SK-N-SH (cell line): ENCODE data around the gene PHC2.
"Not testable (repeated sequence)": the region's sequence is repeated elsewhere in the genome, so short reads cannot be mapped to it uniquely, and the experiment has no call there.

ENCODE experiments used
- MAX ChIP-seq: IDR thresholded peaks from 2 replicates; pipeline ENCODE4 v1.4.0; 2012; ENCODE audit warnings: low read depth
- POLR2AphosphoS5 ChIP-seq: IDR thresholded peaks from 2 replicates; pipeline ENCODE4 v1.6.1; 2012; ENCODE audit warnings: low read depth, low read length
- RAD21 ChIP-seq: IDR thresholded peaks from 2 replicates; pipeline ENCODE4 v1.6.1; 2012; ENCODE audit warnings: mild to moderate bottlenecking, low read length
- RCOR1 ChIP-seq: fragments of 150-350 bp; IDR thresholded peaks from 2 replicates; pipeline ENCODE4 v1.6.1; 2017; ENCODE audit warnings: antibody characterized with exemption, low read length
- TAF1 ChIP-seq: IDR thresholded peaks from 2 replicates; pipeline ENCODE4 v1.6.1; 2012; ENCODE audit warnings: low read depth, mild to moderate bottlenecking, low read length, moderate library complexity, borderline replicate concordance
- TEAD4 ChIP-seq: IDR thresholded peaks from 2 replicates; pipeline ENCODE4 v1.4.0; 2012; ENCODE audit warnings: mild to moderate bottlenecking, borderline replicate concordance; ENCODE audit not compliant: insufficient read depth
- YY1 ChIP-seq: IDR thresholded peaks from 2 replicates; pipeline ENCODE4 v1.4.0; 2012; ENCODE audit warnings: low read depth, mild to moderate bottlenecking
- TF ChIP-seq, protein P1 (sequence below): fragments of 200-600 bp; sonication (generic); IDR thresholded peaks from 2 replicates; pipeline ENCODE4 v1.6.1; 2017; ENCODE audit warnings: antibody characterized with exemption, mild to moderate bottlenecking, moderate library complexity
- TF ChIP-seq, protein P2 (sequence below): IDR thresholded peaks from 2 replicates; pipeline ENCODE4 v1.4.0; 2012; ENCODE audit warnings: low read depth, borderline replicate concordance

GRCh38 chr1:33290615-33291014 is 140.3 kb downstream of the PHC2 start:
- TF ChIP-seq, protein P1, sequence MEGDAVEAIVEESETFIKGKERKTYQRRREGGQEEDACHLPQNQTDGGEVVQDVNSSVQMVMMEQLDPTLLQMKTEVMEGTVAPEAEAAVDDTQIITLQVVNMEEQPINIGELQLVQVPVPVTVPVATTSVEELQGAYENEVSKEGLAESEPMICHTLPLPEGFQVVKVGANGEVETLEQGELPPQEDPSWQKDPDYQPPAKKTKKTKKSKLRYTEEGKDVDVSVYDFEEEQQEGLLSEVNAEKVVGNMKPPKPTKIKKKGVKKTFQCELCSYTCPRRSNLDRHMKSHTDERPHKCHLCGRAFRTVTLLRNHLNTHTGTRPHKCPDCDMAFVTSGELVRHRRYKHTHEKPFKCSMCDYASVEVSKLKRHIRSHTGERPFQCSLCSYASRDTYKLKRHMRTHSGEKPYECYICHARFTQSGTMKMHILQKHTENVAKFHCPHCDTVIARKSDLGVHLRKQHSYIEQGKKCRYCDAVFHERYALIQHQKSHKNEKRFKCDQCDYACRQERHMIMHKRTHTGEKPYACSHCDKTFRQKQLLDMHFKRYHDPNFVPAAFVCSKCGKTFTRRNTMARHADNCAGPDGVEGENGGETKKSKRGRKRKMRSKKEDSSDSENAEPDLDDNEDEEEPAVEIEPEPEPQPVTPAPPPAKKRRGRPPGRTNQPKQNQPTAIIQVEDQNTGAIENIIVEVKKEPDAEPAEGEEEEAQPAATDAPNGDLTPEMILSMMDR = not testable (repeated sequence)
- TF ChIP-seq RCOR1, RAD21, MAX, POLR2AphosphoS5, YY1, TAF1, TEAD4: not testable (repeated sequence)
- TF ChIP-seq, protein P2, sequence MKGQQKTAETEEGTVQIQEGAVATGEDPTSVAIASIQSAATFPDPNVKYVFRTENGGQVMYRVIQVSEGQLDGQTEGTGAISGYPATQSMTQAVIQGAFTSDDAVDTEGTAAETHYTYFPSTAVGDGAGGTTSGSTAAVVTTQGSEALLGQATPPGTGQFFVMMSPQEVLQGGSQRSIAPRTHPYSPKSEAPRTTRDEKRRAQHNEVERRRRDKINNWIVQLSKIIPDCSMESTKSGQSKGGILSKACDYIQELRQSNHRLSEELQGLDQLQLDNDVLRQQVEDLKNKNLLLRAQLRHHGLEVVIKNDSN = not testable (repeated sequence)
